D721Med (cell line): ENCODE results near the gene IGSF11.
A peak's percentile ranks its signal among the peaks of the same experiment; 100 is the strongest.
"Not testable (repeated sequence)": the region's sequence is repeated elsewhere in the genome, so short reads cannot be mapped to it uniquely, and the experiment has no call there.

Experiments used
- DNase-seq: peaks from one replicate; pipeline ENCODE4 v3.0.0; 2011; ENCODE audit warnings: low spot score; ENCODE audit not compliant: insufficient read length
- FAIRE-seq: peaks from 2 replicates; lab custom pipeline; 2011; peaks lifted over from hg19 to GRCh38; lab: Jason Lieb, UNC
- TF ChIP-seq, protein P1 (sequence below): IDR thresholded peaks from 2 replicates; pipeline ENCODE4 v1.5.1; 2012; ENCODE audit warnings: mild to moderate bottlenecking, control low read depth; ENCODE audit not compliant: insufficient read depth; ENCODE audit errors: missing control alignments

Gene IGSF11

DNA sequence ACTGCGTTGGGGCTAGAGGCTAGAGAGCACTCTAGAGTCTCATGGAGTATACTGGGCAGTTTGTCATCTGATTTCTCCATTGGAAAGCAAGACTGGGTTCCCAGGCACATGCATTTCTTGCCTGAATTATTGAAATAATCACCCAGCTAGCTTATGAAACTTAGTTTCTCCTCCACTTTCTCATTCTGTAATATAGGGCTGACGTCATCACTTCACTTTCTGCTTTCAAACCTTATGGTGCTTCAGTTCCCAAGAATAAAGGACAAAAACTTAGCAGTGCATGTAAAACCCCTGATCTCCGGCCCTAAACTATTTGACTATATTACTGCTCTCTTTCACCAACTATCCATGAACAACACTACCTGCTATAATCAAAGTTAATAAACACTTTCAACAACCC, 147.9 kb downstream of the IGSF11 start:
- no peak for FAIRE-seq
- no peak for DNase-seq
- TF ChIP-seq, protein P1, sequence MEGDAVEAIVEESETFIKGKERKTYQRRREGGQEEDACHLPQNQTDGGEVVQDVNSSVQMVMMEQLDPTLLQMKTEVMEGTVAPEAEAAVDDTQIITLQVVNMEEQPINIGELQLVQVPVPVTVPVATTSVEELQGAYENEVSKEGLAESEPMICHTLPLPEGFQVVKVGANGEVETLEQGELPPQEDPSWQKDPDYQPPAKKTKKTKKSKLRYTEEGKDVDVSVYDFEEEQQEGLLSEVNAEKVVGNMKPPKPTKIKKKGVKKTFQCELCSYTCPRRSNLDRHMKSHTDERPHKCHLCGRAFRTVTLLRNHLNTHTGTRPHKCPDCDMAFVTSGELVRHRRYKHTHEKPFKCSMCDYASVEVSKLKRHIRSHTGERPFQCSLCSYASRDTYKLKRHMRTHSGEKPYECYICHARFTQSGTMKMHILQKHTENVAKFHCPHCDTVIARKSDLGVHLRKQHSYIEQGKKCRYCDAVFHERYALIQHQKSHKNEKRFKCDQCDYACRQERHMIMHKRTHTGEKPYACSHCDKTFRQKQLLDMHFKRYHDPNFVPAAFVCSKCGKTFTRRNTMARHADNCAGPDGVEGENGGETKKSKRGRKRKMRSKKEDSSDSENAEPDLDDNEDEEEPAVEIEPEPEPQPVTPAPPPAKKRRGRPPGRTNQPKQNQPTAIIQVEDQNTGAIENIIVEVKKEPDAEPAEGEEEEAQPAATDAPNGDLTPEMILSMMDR: no peak

DNA sequence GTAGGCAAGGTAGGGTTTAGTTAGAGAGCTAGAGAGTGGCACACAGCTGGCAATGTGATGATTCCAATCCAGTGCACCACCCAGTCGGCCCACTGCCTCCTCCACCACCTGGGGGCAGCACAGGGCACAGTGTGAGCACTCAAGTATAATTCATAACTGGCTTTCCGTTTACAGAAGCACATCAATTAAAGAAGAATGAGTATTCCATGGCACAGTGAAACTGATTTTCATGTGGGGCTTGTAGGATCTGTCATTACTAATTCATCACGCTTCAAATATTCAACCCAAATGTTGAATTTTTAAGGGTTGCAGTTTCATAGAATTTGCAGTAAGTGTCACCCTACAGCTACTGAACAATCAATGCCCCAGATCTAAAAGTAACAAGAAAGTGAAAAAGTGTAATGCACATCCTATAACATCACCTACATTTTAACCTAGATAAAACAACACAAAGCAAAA, 149.9 kb downstream of the IGSF11 start:
- DNase-seq (no peak), FAIRE-seq (peak; percentile 85)
- TF ChIP-seq, protein P1: peak; percentile 84

DNA sequence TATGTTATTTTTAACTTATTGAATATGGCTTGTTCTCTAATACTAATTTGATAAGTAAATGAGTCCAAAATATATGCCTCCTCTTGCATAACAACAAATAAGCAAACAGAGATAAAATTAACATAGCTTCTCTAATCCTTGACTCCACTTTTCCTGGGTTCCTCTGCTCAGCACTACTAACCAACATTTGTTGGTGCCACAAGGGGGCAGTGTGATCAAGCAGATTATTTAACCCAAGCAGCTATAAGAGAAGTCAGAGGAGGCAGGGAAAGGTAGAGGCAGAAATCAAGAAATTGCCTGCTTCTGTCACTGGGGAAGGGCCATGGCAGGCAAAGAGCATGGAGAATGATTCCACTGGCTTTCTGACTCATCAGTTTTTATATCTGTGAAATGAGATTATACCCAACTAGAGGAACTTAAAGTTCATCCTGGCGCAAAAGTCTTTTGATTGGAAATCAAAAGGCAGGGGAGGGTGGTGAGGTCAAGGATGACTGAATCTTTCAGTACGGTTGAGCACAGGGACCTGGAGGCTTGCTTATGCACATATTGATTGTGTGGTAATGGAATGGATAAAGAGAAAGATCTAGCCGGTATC, 152.2 kb downstream of the IGSF11 start:
- DNase-seq: no peak
- FAIRE-seq: peak; percentile 48
- TF ChIP-seq, protein P1: peak; percentile 90

DNA sequence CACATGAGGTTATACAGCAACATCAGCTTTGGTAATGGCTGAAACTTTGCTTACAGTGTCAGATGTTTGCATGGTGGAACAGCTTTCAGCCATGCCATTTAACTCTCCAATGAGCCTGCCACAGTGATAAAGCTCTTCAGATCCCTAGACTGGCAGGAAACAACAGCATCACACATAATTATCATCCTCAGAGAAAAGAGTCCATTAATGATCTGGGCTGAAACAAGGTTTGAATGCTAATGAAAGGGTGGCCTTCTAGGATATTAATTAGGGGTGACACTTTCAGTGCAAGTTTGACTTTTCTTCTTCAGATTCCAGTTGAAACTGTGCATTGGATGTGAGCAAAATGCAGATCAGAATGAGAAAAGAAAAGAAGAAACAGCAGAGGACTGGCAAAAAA, 166.6 kb downstream of the IGSF11 start:
- FAIRE-seq: no peak
- no peak for DNase-seq
- TF ChIP-seq, protein P1: no peak

DNA sequence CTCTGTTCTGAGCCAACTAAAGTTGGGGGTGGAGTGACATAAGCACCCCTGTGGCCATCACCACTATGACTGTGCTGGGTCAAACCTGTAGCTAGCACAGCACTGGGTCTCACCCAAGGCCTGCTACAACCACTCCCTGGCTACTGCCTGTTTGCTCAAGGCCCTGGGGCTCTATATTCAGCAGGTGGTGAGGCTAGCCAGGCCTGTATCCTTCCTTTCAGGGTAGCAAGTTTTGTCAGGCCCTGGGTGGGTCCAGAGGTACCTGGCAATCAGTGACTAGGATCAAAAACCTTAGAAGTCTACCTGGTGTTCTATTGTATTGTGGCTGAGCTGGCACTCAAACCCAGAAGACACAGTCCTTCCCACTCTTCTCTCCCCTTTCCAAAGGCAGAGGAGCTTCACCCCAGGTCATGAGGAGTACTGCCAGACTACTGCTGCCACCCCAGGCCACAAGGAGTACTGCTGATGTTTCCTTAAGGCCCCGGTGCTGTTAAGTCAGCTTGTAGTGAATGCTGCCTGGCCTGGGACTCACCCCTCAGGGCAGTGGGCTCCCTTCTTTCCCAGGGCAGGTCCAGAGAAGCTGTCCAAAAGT, 170.8 kb downstream of the IGSF11 start:
- FAIRE-seq (no peak), DNase-seq (no peak)
- TF ChIP-seq, protein P1: peak; percentile 17

DNA sequence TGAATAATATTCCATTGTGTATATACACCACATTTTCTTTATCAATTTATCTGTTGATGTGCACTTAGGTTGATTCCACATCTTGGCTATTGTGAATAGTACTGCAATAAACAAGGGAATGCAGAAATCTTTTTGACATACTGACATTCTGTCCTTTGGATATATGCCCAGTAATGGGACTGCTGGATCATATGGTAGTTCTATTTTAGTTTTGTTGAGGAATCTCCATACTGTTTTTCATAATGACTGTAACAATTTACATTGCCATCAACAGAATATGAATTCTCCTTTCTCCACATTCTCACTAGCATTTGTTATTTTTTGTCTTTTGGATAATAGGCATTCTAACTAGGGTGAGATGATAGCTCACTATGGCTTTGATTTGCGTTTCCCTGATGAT, 174.7 kb downstream of the IGSF11 start:
- FAIRE-seq: no peak

DNA sequence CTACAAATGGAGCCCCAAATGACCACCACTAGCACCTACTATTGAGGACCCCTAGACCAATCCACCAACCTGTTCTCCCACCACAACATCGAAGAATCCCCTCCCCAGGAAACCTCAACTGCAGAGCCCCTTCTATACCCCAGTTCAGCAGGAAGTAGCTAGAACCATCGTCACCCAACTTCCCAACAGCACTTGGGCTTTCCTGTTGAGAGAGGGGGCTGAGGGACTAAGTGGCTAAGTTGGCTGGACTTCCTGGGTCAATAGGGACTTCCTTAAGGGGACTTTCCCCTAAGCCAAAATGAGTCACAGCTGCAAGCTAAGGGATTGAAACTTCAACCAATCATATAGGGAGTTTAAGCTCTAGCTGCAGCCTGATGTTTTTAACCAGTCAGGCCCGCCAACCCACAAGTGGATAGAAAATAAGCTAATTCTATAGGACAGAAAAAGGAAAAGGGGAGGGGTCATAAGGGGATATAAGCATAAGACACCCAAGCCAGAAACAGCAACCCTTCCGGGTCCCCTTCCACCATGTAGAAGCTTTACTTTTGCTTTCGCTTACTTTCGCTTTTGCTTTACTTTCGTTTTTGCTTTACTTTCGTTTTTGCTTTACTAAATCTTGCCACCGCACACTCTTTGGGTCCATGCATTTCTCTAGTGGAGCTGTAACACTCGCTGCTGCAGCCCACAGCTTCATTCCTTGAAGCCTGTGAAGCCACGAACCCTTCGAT, 183.0 kb downstream of the IGSF11 start:
- FAIRE-seq, DNase-seq: not testable (repeated sequence)

More for the DNA sequence above, 174.7 kb downstream of the IGSF11 start:
- DNase-seq: no peak
- TF ChIP-seq, protein P1: no peak
